Fibroblast of lung (primary cell): Measurements from ENCODE around the gene ATP1A2. TPM values are rescaled to one million over a fixed set of nuclear protein-coding genes. Genes with fewer than 3 reads are reported as not detected.

Source experiments
- DNase-seq, 2 donors: peaks; one replicate each; pipeline versions ENCODE4 v3.0.0 to v3.0.0-alpha.2; 2010; ENCODE audit warnings: low read depth in 2 of 2
- H2AFZ ChIP-seq: 2 replicates; pipeline ENCODE4 v1.5.1; 2012; ENCODE audit warnings: low read length, control low read depth, inconsistent platforms
- H3K27ac ChIP-seq: 2 replicates; pipeline ENCODE4 v1.5.1; 2011; ENCODE audit warnings: low read length, control low read depth; ENCODE audit not compliant: insufficient read depth
- H3K27me3 ChIP-seq: 2 replicates; pipeline ENCODE4 v1.5.1; 2011; ENCODE audit warnings: mild to moderate bottlenecking, low read length; ENCODE audit not compliant: control insufficient read depth, insufficient read depth
- H3K36me3 ChIP-seq: 2 replicates; pipeline ENCODE4 v1.5.1; 2011; ENCODE audit warnings: low read length; ENCODE audit not compliant: control insufficient read depth, insufficient read depth
- H3K4me1 ChIP-seq: 2 replicates; pipeline ENCODE4 v1.5.1; 2011; ENCODE audit warnings: low read length; ENCODE audit not compliant: control insufficient read depth, insufficient read depth; ENCODE audit errors: extremely low read depth
- H3K4me2 ChIP-seq: 2 replicates; pipeline ENCODE4 v1.5.1; 2011; ENCODE audit warnings: low read length, control low read depth; ENCODE audit not compliant: insufficient read depth; ENCODE audit errors: extremely low read depth
- H3K4me3 ChIP-seq, 4 experiments: fragments of 200-600 bp in 1 of 4; sonication (generic) in 1 of 4; replicated peaks in 1 of 4; 2 replicates each; pipeline ENCODE4 v1.5.1; 2011 to 2016; ENCODE audit warnings: low read length in 4 of 4, low read depth in 3 of 4, mild to moderate bottlenecking in 3 of 4, control low read depth in 2 of 4, inconsistent platforms in 1 of 4, mixed read lengths in 1 of 4; ENCODE audit not compliant: insufficient read depth in 1 of 4; ENCODE audit errors: control extremely low read depth in 1 of 4
- H3K79me2 ChIP-seq: 2 replicates; pipeline ENCODE4 v1.5.1; 2012; ENCODE audit warnings: mild to moderate bottlenecking, low read length, inconsistent platforms; ENCODE audit not compliant: control insufficient read depth, insufficient read depth
- H3K9ac ChIP-seq: 2 replicates; pipeline ENCODE4 v1.5.1; 2011; ENCODE audit warnings: mild to moderate bottlenecking, low read length, control low read depth; ENCODE audit not compliant: insufficient read depth
- H3K9me3 ChIP-seq: 2 replicates; pipeline ENCODE4 v1.5.1; 2012; ENCODE audit warnings: low read depth, low read length; ENCODE audit not compliant: control insufficient read depth, insufficient read depth
- H4K20me1 ChIP-seq: 2 replicates; pipeline ENCODE4 v1.5.1; 2011; ENCODE audit warnings: low read length; ENCODE audit not compliant: control insufficient read depth, insufficient read depth; ENCODE audit errors: extremely low read depth
- CTCF ChIP-seq, 2 donors: IDR thresholded peaks in 1 of 2; conservative IDR thresholded peaks in 1 of 2; 1 replicate in 1 of 2; 2 replicates in 1 of 2; pipeline ENCODE4 v1.5.1; 2011 to 2012; ENCODE audit warnings: low read length in 2 of 2, control low read depth in 1 of 2, inconsistent platforms in 1 of 2, low read depth in 1 of 2, mild to moderate bottlenecking in 1 of 2
- EZH2 ChIP-seq: IDR thresholded peaks from 2 replicates; pipeline ENCODE4 v1.5.1; 2012; ENCODE audit warnings: low read length, control low read depth, mild to moderate bottlenecking; ENCODE audit errors: missing control alignments
- polyA plus RNA-seq, 2 donors: library from polyadenylated mRNA; depleted of rRNA in 1 of 2; stranded (reverse) in 1 of 2; unstranded in 1 of 2; fragments of >200 nt; gene quantifications; 2 replicates each; pipeline ENCODE4 v1.2.1, GENCODE V29; 2011 to 2012; ENCODE audit warnings: missing spikeins in 1 of 2
- total RNA-seq: library from RNA; depleted of rRNA; stranded (reverse); fragments of >200 nt; gene quantifications from 2 replicates; pipeline ENCODE4 v1.2.1, GENCODE V29; 2014

The ATP1A2 gene
- total and polyA plus RNA-seq, 2 donors (not counting 1 experiment from before 2014, with no cell fraction given), result 0.44 to 1.8 TPM

GRCh38 chr1:160096274-160097116 is 19.1 kb upstream of the ATP1A2 start:
- H4K20me1 ChIP-seq, result no peaks in the 10 kb centered on the region
- no peak overlapping the region for H3K4me2 ChIP-seq
- H3K4me3 ChIP-seq, result no peak overlapping the region
- no peaks in the 10 kb centered on the region for H3K9me3 ChIP-seq
- DNase-seq, result peak; percentile 14 to 37
- no peaks in the 10 kb centered on the region for H3K36me3 ChIP-seq
- H2AFZ ChIP-seq, result no peak overlapping the region
- TF ChIP-seq EZH2 (no peak), CTCF (conservative IDR thresholded peaks at IDR 0.05 in 1 of 2, IDR thresholded peaks at IDR 0.05 in 1 of 2; ENCODE audit: low read depth in 1 of 2, low read length in 2 of 2) (no peak)
- no peaks in the 10 kb centered on the region for H3K79me2 ChIP-seq
- H3K9ac ChIP-seq, result no peak overlapping the region
- no peak overlapping the region for H3K27ac ChIP-seq
- peaks cover 7% of the 10 kb centered on the region for H3K4me1 ChIP-seq
- no peaks in the 10 kb centered on the region for H3K27me3 ChIP-seq

DNA sequence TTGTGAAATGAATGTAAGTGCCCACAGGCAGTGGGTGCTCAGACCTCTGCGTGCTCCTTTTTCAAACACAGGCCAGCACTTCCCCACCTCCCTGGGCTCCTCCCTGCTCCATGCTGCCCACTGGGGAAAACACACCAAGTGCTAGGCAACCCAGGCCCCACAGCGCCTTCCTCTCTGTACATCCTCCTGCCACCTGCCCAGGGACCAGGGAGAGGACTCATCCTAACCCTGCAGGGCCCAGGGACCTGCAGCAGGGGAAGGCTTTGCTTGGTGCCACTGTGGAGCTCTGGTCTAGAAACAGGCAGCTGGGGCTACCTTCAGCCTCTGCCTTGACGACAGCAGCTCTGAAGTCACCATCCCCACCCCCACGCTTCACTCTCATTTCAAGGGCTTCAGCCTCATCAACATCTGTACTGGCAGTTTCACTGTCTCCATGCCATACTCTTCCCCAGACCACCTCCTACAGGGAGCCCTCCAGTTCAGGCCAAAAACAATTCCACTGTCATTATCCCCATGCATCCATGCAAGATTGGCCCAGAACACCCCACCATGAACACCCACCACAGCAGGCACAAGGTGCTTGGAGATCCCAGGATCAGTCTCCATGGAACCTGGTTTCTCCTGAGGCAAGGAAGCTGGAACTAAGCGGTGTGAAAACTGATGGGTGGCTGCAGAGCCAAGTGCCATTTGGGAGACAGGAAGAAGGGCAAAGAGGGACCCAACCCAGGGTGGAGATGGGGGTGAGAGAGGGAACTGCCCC is 18.2 kb upstream of the ATP1A2 start:
- Histone ChIP-seq H3K9ac (no peak overlapping the region), H3K4me3 (peak overlapping the region in 3 of 4 experiments; percentile 52 to 71 (median 64)), H3K4me1 (peaks cover 7% of the 10 kb centered on the region), H3K27ac (no peak overlapping the region), H3K9me3 (no peaks in the 10 kb centered on the region), H3K79me2 (no peaks in the 10 kb centered on the region), H4K20me1 (no peaks in the 10 kb centered on the region), H3K4me2 (peak overlapping the region; percentile 90), H3K36me3 (no peaks in the 10 kb centered on the region), H3K27me3 (peaks cover 2% of the 10 kb centered on the region), H2AFZ (no peak overlapping the region)
- TF ChIP-seq CTCF (conservative IDR thresholded peaks at IDR 0.05 in 1 of 2, IDR thresholded peaks at IDR 0.05 in 1 of 2; ENCODE audit: low read depth in 1 of 2, low read length in 2 of 2) (no peak), EZH2 (no peak)
- DNase-seq, result no peak
